NCI-H748 treated with DMSO at 0.1 percent for 48 hours (cell line): ENCODE data around the gene TEX51.

Experiments used
- DNase-seq: peaks from one replicate; lab custom pipeline; 2025; lab: John Stamatoyannopoulos, UW

The TEX51 gene

GRCh38 chr2:126893606-126894005, 5.1 kb upstream of the TEX51 start:
- no peak for DNase-seq

GRCh38 chr2:126894082-126894481, 4.6 kb upstream of the TEX51 start:
- no peak for DNase-seq

- DNase-seq = no peak
Observed at GRCh38 chr2:126894585-126895182, 4.0 kb upstream of the TEX51 start.

- no peak for DNase-seq
Observed at GRCh38 chr2:126895336-126895735, 3.4 kb upstream of the TEX51 start.

GRCh38 chr2:126896471-126896870, 2.2 kb upstream of the TEX51 start:
- no peak for DNase-seq

GRCh38 chr2:126899616-126900185, 1.0 kb downstream of the TEX51 start:
- DNase-seq = no peak

- DNase-seq = no peak
Observed at GRCh38 chr2:126900646-126901319, 2.1 kb downstream of the TEX51 start.

- no peak for DNase-seq
Observed at GRCh38 chr2:126901459-126901858, 2.8 kb downstream of the TEX51 start.

GRCh38 chr2:126902152-126902835, 3.6 kb downstream of the TEX51 start:
- no peak for DNase-seq

- no peak for DNase-seq
Observed at GRCh38 chr2:126902859-126903258, 4.2 kb downstream of the TEX51 start.

- no peak for DNase-seq
Observed at GRCh38 chr2:126905991-126906390, 7.3 kb downstream of the TEX51 start.

GRCh38 chr2:126906781-126907180, 8.1 kb downstream of the TEX51 start:
- no peak for DNase-seq

- no peak for DNase-seq
Observed at GRCh38 chr2:126907671-126908070, 9.0 kb downstream of the TEX51 start.

GRCh38 chr2:126908721-126909177, 10.1 kb downstream of the TEX51 start:
- DNase-seq = no peak

- DNase-seq = no peak
Observed at GRCh38 chr2:126909366-126909765, 10.7 kb downstream of the TEX51 start.

- no peak for DNase-seq
Observed at GRCh38 chr2:126909781-126910180, 11.1 kb downstream of the TEX51 start.

- no peak for DNase-seq
Observed at GRCh38 chr2:126910637-126911036, 11.9 kb downstream of the TEX51 start.

- no peak for DNase-seq
Observed at GRCh38 chr2:126911111-126911796, 12.6 kb downstream of the TEX51 start.

- no peak for DNase-seq
Observed at GRCh38 chr2:126912201-126912600, 13.5 kb downstream of the TEX51 start.

GRCh38 chr2:126913329-126913728, 14.6 kb downstream of the TEX51 start:
- DNase-seq = no peak

GRCh38 chr2:126913881-126914615, 15.4 kb downstream of the TEX51 start:
- no peak for DNase-seq
